Uterus (tissue), 4 donors: ENCODE measurements around the gene JAM3. TPM values are rescaled to one million over a fixed set of nuclear protein-coding genes. Genes with fewer than 3 reads are reported as not detected.
A peak's percentile ranks its signal among the peaks of the same experiment; 100 is the strongest.

Source experiments
- DNase-seq, 2 donors: peaks; one replicate each; pipeline ENCODE4 v3.0.0-alpha.2; 2019 to 2020
- H3K27ac ChIP-seq, 2 donors: fragments of 200-600 bp; sonication (generic); 1 replicate in 1 of 2; 2 replicates in 1 of 2; pipeline ENCODE4 v1.5.1; 2016 to 2018
- H3K27me3 ChIP-seq, 2 donors: fragments of 200-600 bp; sonication (generic); one replicate each; pipeline ENCODE4 v1.5.1; 2018 to 2019; ENCODE audit warnings: control low read depth in 1 of 2
- H3K36me3 ChIP-seq, 2 donors: fragments of 200-600 bp; sonication (generic); one replicate each; pipeline ENCODE4 v1.5.1; 2019; ENCODE audit warnings: control low read depth in 1 of 2
- H3K4me1 ChIP-seq, 2 donors: fragments of 200-600 bp; sonication (generic); one replicate each; pipeline ENCODE4 v1.5.1; 2018 to 2019; ENCODE audit warnings: control low read depth in 1 of 2
- H3K4me3 ChIP-seq, 2 donors: fragments of 200-600 bp; sonication (generic); 1 replicate in 1 of 2; 2 replicates in 1 of 2; pipeline ENCODE4 v1.5.1; 2018 to 2019; ENCODE audit warnings: mild to moderate bottlenecking in 1 of 2
- H3K9me3 ChIP-seq, 2 donors: fragments of 200-600 bp; sonication (generic); one replicate each; pipeline ENCODE4 v1.5.1; 2019; ENCODE audit warnings: control low read depth in 1 of 2
- CTCF ChIP-seq, 4 experiments: fragments of 200-600 bp in 2 of 4; fragments of 450-650 bp in 2 of 4; sonication (generic) in 2 of 4; IDR thresholded peaks; one replicate each; pipeline ENCODE4 v1.5.1; 2016 to 2019; ENCODE audit warnings: antibody characterized with exemption in 4 of 4, mild to moderate bottlenecking in 2 of 4, moderate library complexity in 1 of 4
- POLR2A ChIP-seq, 2 donors: fragments of 450-650 bp; IDR thresholded peaks; one replicate each; pipeline ENCODE4 v1.6.1; 2016; ENCODE audit warnings: antibody characterized with exemption in 2 of 2, mild to moderate bottlenecking in 1 of 2, moderate library complexity in 1 of 2
- intact Hi-C: fragments of 100-400 bp; cut with DNase I; formaldehyde crosslinking; loops from one replicate; pipeline ENCODE4 v1.15.1; 2023; ENCODE audit warnings: low total_unique reads
- total RNA-seq, 4 donors: library from RNA; depleted of rRNA in 3 of 4; stranded (reverse); fragments of >200 nt in 3 of 4; gene quantifications; one replicate each; pipeline versions ENCODE4 v1.1.0 to v1.2.4, GENCODE V29; 2014 to 2023
- donor health status: DM: yes; HTN: yes; CAD: no.

Gene JAM3
- total RNA-seq, 4 donors from 2014 or later, result 51.7 to 86.7 (median 68.1) TPM

- intact Hi-C loops, result no loop called here
- no peak for TF ChIP-seq POLR2A (IDR thresholded peaks at IDR 0.05)
- no peak for TF ChIP-seq CTCF (IDR thresholded peaks at IDR 0.05)
- no peaks in the 10 kb centered on the region for H3K36me3 ChIP-seq
- no peaks in the 10 kb centered on the region for H3K9me3 ChIP-seq
- no peaks in the 10 kb centered on the region for H3K27me3 ChIP-seq
- H3K27ac ChIP-seq, result no peak overlapping the region
- no peak overlapping the region for H3K4me3 ChIP-seq
- no peak for DNase-seq
- peaks cover 0 to 4% of the 10 kb centered on the region in 2 donors for H3K4me1 ChIP-seq
Observed at GRCh38 chr11:134066943-134067885, 1.7 kb upstream of the JAM3 start.

GRCh38 chr11:134069426-134070341 is 812 bp downstream of the JAM3 start:
- Histone ChIP-seq H3K27me3 (no peaks in the 10 kb centered on the region), H3K4me1 (peaks cover 0 to 4% of the 10 kb centered on the region in 2 donors), H3K36me3 (no peaks in the 10 kb centered on the region), H3K9me3 (no peaks in the 10 kb centered on the region), H3K4me3 (peak overlapping the region; percentile 41 to 62), H3K27ac (peak overlapping the region; percentile 89 to 93)
- DNase-seq, result peak; percentile 34 to 36
- TF ChIP-seq POLR2A (IDR thresholded peaks at IDR 0.05) (no peak), CTCF (IDR thresholded peaks at IDR 0.05) (no peak)
- intact Hi-C loops, result no loop called here

- H3K27me3 ChIP-seq, result no peaks in the 10 kb centered on the region
- intact Hi-C loops, result no loop called here
- no peaks in the 10 kb centered on the region for H3K9me3 ChIP-seq
- no peak overlapping the region for H3K4me3 ChIP-seq
- TF ChIP-seq POLR2A (IDR thresholded peaks at IDR 0.05), result no peak
- no peak for TF ChIP-seq CTCF (IDR thresholded peaks at IDR 0.05)
- H3K4me1 ChIP-seq, result peaks cover 0 to 4% of the 10 kb centered on the region in 2 donors
- H3K36me3 ChIP-seq, result no peaks in the 10 kb centered on the region
- no peak for DNase-seq
- peak overlapping the region; percentile 89 to 93 for H3K27ac ChIP-seq
Observed at GRCh38 chr11:134070342-134070845, 1.5 kb downstream of the JAM3 start.

- Histone ChIP-seq H3K4me3 (no peak overlapping the region), H3K4me1 (peaks cover 0 to 4% of the 10 kb centered on the region in 2 donors), H3K36me3 (no peaks in the 10 kb centered on the region), H3K9me3 (no peaks in the 10 kb centered on the region), H3K27ac (no peak overlapping the region), H3K27me3 (no peaks in the 10 kb centered on the region)
- intact Hi-C loops, result no loop called here
- no peak for DNase-seq
- TF ChIP-seq CTCF (IDR thresholded peaks at IDR 0.05) (no peak), POLR2A (IDR thresholded peaks at IDR 0.05) (no peak)
Observed at GRCh38 chr11:134071306-134071705, 2.4 kb downstream of the JAM3 start.
